GM19238 (cell line): ENCODE measurements around the gene STX18.
"Not testable (repeated sequence)": the region's sequence is repeated elsewhere in the genome, so short reads cannot be mapped to it uniquely, and the experiment has no call there.

ENCODE experiments used
- DNase-seq: peaks from one replicate; pipeline ENCODE4 v3.0.0; 2011; ENCODE audit warnings: low spot score; ENCODE audit not compliant: insufficient read length

The STX18 gene

GRCh38 chr4:4541661-4542570 is at the start of gene STX18:
STX18 (minus strand) TSS chr4:4542048; CDS start chr4:4541964, 84 bp downstream.
- DNase-seq: peak; percentile 79

DNA sequence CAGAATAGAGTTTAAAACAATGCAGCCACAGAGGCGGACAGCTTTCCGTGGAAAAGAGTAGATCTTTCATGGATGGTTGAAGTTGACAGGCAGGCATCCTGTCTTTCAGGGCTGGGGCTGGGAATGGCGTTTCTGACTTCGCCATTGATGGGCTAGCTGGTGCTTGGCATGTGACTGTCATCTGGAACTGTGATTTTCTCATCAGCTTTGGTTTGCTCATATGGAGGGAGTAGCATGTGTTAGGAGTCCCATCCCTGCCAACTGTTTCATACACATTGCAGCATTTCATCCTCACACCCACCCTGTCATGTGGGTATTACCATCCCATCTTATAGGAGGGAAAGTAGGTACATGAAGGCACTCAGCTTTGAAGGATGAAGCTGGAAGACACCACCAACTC is 49.2 kb upstream of the STX18 start:
- DNase-seq: no peak

GRCh38 chr4:4590546-4590945 is 48.7 kb upstream of the STX18 start:
- no peak for DNase-seq

- no peak for DNase-seq
Observed at GRCh38 chr4:4585012-4585670, 43.3 kb upstream of the STX18 start.

DNA sequence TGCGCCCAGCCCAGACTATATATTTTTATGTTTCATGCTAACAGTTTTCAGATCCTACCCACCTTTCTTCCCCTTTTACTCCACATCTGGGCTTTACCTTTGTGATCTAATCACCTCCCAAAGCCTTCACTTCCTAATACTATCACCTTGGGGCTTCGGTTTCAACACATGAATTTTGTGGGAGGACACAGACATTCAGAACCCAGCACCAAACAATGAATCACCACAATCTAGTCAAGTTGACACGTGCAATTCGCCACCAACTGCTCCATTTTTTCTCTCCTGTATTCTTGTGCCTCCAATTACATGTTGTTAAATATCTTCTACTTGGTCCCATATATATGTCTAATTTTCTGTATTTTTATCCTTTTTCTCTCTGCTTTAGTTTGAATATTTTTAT is 41.8 kb upstream of the STX18 start:
- no peak for DNase-seq

- no peak for DNase-seq
Observed at GRCh38 chr4:4582653-4583052, 40.8 kb upstream of the STX18 start.

DNA sequence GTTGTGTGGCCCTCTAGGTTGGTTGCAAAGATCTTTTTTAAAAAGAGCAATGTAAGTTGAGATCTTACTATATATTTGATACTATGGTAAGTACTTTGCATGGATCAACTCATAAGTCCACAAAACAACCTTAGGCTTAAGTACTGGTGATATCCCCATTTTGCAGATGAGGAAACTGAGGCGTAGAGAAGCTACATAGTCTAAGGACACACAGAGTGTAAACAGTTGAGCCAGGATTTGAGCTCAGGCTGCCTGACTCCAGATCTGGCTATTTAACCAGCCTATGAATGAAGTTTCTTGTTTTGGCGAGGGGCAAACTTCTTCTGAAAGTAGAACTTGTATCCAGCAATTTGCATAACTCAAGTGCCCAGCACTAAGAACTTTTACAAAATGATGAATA is 38.6 kb upstream of the STX18 start:
- no peak for DNase-seq

GRCh38 chr4:4578981-4579380 is 37.1 kb upstream of the STX18 start:
- no peak for DNase-seq

DNA sequence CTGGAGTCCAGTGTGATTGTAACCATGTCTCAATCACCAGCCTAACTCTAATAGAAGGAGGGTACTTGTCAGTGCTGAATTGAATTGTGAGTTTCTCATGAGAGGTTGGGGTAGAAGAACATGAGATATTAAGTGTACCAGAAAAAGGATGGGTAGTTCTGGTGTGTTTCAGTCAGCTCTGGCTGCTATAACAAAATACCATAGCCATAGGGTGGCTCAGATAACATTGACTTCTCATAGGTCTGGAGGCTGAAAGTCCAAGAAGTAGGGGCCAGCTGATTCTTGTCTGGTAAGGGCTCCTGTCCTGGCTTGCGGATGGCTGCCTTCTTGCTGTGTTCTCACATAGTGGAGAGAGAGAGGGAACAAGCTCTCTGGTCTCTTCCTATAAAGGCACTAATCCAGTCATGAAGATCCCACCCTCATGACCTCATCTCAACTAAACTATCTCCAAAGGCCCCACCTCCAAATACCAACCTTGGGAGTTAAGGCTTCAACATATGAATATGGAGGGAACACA is 35.6 kb upstream of the STX18 start:
- DNase-seq: no peak

DNA sequence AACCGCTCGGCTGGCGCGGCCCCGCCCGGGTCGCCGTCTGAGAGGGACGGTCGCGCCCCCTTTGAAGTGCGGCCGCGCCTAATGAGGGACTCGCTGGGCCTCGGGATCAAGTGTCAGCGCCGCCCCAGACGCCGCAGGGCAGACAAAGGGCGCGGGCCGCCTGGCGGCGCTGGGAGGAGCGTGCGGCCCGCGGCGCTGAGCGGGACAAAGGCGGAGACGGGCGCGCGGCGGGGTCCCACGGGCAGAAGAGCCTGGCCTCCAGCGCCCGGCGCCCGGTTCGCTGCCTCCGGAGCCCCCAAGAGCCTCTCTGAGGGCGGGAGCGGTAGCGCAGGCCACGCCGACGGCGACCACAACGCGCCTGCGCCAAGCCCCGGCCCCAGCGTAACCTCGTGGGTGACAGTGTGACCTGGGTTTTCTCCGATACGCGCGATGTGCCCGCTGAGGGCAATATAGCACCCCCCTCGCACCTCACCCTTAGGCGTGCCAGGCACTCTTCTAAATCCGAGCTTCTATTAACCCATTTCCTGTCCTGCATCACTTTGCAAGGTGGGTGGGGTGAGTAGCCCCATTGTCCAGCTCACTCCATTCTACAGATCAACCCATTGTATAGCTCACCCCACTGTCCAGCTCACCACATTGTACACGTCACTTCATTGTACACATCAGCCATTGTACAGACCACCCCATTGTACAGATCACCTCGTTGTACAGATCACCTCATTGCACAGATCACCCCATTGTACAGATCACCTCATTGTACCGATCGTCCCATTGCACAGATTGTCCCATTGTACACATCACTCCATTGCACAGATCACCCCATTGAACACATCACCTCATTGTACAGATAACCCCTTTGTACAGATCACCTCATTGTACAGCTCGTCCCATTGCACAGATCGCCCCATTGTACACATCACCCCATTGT is 33.7 kb upstream of the STX18 start:
- DNase-seq: peak; percentile 66

DNA sequence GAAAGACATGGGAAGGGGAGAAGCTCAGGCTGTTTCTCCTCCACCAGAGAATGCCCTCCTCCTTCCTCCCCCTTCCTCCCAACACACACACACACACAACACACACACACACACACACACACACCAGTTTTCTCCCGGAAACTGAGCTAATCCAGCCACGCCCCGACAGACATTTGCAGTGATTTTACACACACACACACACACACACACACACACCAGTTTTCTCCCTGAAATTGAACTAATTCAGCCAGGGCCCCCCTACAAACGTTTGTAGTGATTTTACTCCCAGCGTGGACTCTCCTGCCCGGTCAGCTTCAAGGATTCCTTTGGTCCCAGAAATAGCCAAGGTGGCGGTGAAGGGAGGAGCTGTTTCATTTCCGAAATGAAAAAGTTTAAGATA is 32.9 kb upstream of the STX18 start:
- DNase-seq: no peak

DNA sequence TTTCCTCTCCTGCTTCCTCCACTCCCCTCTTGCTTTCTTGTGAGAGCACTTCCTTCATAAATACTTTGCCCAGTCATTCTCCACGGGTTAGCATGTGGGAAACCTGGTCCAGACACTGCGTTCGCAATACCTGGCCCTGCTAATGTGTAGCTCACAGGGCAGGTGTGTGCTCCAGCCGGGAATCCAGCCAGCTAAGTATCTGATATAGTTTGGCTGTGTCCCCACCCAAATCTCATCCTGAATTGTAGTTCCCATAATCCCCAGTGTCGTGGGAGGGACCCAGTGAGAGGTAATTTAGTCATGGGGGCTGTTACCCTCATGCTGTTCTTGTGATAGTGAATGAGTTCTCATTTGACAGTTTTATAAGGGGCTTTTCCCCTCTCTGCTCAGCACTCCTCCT is 32.2 kb upstream of the STX18 start:
- DNase-seq: no peak

DNA sequence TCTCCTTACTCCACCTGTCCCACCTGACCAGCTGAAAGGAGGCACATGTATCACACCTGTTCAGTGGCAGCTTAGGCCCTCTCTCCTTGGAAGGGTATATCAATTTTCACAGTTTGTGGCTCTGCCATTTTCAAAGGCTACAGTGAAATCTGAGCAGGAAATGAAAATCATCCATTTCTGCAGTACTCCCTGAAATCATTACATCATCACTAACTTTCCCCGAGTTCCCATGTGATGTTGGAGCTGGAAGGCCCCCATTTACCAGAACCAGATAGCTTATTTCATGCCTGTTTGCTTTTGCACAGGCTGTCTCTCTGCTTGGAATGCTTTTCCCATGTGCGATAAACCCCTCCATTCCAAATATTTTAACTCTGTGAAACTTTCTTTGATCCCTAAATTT is 31.0 kb upstream of the STX18 start:
- no peak for DNase-seq

GRCh38 chr4:4569861-4570260 is 28.0 kb upstream of the STX18 start:
- not testable (repeated sequence) for DNase-seq

DNA sequence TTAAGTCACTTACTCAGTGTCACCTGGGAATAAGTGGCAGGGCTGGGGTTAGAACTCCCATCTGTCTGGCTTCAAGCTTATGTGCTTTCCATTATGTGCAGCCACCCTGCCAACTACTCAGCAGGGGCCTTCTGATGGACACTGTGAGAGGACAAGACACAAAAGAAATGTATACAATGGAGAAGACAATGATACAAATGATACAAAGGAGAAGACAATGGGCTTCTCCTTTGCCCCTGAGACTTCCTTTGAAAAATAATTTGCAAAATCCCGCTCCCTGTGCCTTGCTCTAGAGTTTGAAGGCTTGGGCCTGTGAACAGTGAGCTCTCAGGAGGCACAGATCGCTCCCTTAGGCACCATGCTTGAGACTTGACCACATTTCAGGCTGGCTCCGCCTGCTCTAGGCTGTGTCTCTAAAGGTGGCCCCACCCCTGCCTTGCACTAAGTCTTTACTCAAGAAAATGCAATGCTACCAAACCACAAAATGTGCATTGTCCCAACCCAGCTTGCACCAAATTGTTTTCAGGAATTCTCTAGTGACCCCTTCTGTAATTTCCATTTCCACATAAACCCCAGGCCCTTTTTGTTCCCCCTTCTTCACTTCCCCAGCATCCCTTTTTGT is 27.1 kb upstream of the STX18 start:
- DNase-seq: no peak

DNA sequence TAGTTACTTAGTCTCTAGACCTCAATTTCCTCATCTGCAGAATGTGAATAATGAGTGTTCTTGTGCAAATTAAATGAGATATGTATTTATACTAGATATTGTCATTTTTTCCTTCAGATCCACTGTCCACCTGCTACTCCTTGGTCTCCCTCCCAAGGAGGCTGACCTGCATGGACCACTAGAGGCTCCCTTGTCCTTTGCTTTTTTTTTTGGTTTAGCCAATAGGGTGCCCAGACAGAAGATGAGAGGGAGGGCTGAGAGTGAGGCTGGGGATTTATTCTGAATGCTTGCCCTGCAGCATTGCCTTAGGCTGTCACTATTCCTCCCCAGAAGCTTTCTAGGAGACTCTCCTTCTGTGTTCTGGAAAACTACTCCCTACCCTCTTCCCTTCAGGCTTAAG is 24.5 kb upstream of the STX18 start:
- not testable (repeated sequence) for DNase-seq

- no peak for DNase-seq
Observed at GRCh38 chr4:4564522-4564921, 22.7 kb upstream of the STX18 start.

DNA sequence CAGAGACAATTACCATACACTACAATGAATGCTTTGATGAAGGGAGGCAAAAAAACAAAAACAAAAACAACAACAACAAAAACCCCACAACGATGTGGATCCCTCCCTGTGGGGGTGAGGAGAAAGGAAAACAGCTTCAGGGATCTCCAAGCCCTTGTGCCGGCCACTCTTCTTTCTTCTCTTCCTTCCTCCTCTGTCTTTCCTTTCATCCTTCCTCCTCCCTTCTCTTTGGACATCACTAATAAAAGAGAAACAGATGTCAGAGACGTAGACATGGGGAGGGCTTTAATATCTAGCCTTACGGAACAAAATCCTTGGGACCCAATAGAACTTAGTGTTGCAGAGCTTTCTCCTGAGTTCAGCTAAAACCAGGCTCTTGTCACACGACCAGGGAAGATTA is 18.8 kb upstream of the STX18 start:
- no peak for DNase-seq

DNA sequence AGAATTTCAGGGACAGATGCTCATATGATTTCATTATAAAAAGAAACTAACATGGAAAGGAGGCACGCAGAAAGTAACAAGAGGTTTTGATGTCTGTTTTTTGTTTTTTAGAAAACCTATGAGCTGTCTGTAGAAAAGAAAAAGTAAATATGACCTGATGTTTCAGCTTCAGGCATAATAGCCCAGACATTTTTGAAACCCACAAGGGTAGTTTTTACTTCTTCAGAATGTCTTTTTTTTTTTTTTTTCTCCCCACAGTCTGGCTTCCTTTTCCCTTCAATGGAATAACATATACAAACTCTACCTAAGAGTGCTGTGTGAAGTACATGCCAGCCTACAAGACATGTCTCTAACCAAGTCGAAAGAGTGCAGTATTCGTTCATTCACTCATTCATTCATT is 18.3 kb upstream of the STX18 start:
- DNase-seq: no peak

DNA sequence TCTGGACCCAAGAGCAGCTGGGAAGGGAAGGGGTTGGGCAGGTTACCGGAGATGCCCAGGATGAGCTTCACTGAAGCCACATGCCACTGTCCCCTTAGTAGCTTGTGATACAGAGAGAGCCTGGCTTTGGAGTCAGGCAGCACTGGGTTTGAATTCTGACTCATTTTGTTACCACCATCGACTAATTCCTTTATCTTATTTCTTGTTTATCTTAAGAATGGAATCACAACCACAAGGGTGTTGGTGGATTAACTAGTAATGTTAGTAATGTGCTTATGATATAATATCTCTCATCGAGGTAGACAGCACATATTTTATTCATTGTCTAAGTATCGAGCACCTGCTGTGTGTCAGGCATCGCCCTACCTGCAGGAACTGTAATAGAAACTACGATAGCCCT is 17.7 kb upstream of the STX18 start:
- no peak for DNase-seq

DNA sequence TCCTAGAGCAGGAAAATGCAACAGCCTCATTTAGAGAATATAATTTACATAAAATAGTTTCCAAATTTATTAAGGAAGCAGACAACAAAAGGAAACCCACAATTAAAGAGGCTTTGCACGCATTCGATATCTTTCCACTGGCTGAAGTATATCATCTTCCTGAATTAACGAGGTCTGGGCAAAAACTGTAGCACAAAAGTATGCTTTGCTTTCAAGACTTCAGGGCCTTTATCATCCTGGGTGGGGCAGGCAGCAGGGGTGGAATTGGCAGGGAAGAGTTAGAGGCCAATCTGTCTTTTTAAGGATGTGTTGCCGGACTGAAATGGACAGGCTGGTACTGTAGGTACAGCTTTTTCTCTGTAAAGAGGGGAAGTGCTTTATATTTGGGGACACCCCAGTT is 17.0 kb upstream of the STX18 start:
- no peak for DNase-seq
